BLaER1 treated with 17β-estradiol and CSF1 and Interleukin-3, amounts not matched to agents 10 nM and 100 nM (cell line): ENCODE results near the gene UBA7.
A peak's percentile ranks its signal among the peaks of the same experiment; 100 is the strongest.
"Not testable (repeated sequence)": the region's sequence is repeated elsewhere in the genome, so short reads cannot be mapped to it uniquely, and the experiment has no call there.

ENCODE experiments used
- H3K27ac ChIP-seq, 11 experiments: shearing (Covaris generic); formaldehyde crosslinking; 2 replicates each; pipeline ENCODE4 v1.8.1; 2022
- H3K27me3 ChIP-seq, 11 experiments: shearing (Covaris generic); formaldehyde crosslinking; 2 replicates each; pipeline ENCODE4 v1.8.1; 2022
- H3K36me3 ChIP-seq, 11 experiments: shearing (Covaris generic); formaldehyde crosslinking; 2 replicates each; pipeline ENCODE4 v1.8.1; 2022
- H3K4me1 ChIP-seq, 10 experiments: shearing (Covaris generic); formaldehyde crosslinking; 2 replicates each; pipeline ENCODE4 v1.8.1; 2022
- H3K4me2 ChIP-seq, 11 experiments: shearing (Covaris generic); formaldehyde crosslinking; 2 replicates each; pipeline ENCODE4 v1.8.1; 2022
- H3K4me3 ChIP-seq, 10 experiments: shearing (Covaris generic); formaldehyde crosslinking; 2 replicates each; pipeline ENCODE4 v1.8.1; 2022
- H3K9ac ChIP-seq, 11 experiments: shearing (Covaris generic); formaldehyde crosslinking; 2 replicates each; pipeline ENCODE4 v1.8.1; 2022
- H3K9me3 ChIP-seq, 11 experiments: shearing (Covaris generic); formaldehyde crosslinking; replicated peaks in 1 of 11; 2 replicates each; pipeline ENCODE4 v1.8.1; 2022
- H4K20me1 ChIP-seq, 11 experiments: shearing (Covaris generic); formaldehyde crosslinking; 2 replicates each; pipeline ENCODE4 v1.8.1; 2022
- Cebpa-rat ChIP-seq, 11 experiments: shearing (Covaris generic); IDR thresholded peaks; 2 replicates each; pipeline ENCODE4 v1.8.1; 2022

The UBA7 gene

DNA sequence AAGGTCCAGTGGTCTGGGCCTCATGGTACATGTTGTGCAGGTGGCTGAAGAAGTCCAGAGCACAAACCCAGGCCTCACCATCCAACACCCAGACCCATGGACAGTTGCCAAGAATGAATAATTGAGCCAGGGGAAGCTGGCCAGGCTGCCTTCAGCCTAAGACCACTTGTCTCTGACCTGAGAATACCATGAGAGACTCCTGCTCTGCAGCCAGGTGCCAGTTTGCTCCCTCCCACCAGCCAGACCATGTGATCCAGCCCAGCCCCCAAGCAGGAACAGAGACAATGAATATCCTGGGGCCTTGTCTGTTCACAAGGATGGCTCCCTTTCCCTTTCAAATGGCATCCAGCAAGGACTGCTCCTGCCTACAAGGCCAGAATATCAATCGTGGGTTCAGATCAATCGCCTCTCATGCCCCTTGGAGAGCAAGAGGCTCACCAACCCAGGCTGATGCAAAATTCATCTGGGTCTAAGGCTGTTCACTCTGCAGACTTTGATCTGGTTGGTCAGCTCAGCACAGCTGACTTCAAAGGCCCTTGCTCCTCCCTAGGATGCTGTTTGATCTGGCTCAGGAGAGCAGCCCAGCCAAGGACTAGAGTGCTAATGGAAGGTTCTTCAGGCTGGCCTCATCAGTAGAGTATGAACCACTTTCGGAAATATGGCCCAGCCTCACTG is 29.2 kb upstream of the UBA7 start:
- no peak for TF ChIP-seq Cebpa-rat (IDR thresholded peaks at IDR 0.05)
- H3K4me3 ChIP-seq: no peak overlapping the region
- H3K36me3 ChIP-seq: peaks cover 17 to 80% (median 71%) of the 10 kb centered on the region in 11 experiments; a peak in 21 of 22 replicates
- no peaks in the 10 kb centered on the region for H3K9me3 ChIP-seq
- peak overlapping the region in 4 of 11 experiments; percentile 8 to 35 (median 18); a peak in 5 of 22 replicates for H3K9ac ChIP-seq
- H3K27ac ChIP-seq: no peak overlapping the region
- peaks cover 0 to 16% (median 0%) of the 10 kb centered on the region in 11 experiments; a peak in 1 of 22 replicates for H4K20me1 ChIP-seq
- H3K4me2 ChIP-seq: no peak overlapping the region
- H3K27me3 ChIP-seq: no peaks in the 10 kb centered on the region
- H3K4me1 ChIP-seq: peaks cover 7 to 38% (median 35%) of the 10 kb centered on the region in 10 experiments; a peak in 18 of 20 replicates

DNA sequence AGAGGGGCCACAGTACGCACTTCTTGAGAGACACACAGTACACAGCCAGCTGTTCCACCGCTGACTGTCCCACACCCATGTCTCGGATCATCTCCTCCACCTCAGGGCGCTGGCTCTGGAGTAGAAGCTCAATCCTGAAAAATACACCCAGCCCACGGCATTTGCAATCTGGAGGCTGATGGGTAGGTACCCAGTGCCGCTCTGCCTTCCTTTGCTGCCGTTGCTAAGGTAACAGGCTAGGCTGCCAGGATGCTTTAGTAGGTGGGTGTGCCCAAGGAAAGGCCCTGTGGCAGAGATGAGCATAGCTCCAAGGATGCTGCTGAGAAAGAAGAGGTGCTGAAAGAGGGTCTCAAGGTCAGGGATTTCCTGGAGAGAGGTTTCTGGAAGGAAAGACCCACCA is 28.1 kb upstream of the UBA7 start:
- H3K36me3 ChIP-seq: peaks cover 11 to 80% (median 70%) of the 10 kb centered on the region in 11 experiments; a peak in 21 of 22 replicates
- no peaks in the 10 kb centered on the region for H3K27me3 ChIP-seq
- no peak for TF ChIP-seq Cebpa-rat (IDR thresholded peaks at IDR 0.05)
- peak overlapping the region in 4 of 11 experiments; percentile 19 to 28 (median 22); a peak in 3 of 22 replicates for H3K9ac ChIP-seq
- H3K9me3 ChIP-seq: no peaks in the 10 kb centered on the region
- H3K4me3 ChIP-seq: no peak overlapping the region
- peak overlapping the region in 4 of 11 experiments; percentile 60 to 80 (median 70); a peak in 3 of 22 replicates for H3K4me2 ChIP-seq
- peaks cover 0 to 16% (median 0%) of the 10 kb centered on the region in 11 experiments; a peak in 1 of 22 replicates for H4K20me1 ChIP-seq
- H3K4me1 ChIP-seq: peaks cover 7 to 38% (median 35%) of the 10 kb centered on the region in 10 experiments; a peak in 18 of 20 replicates
- H3K27ac ChIP-seq: peak overlapping the region in 2 of 11 experiments; percentile 13 to 65; a peak in 1 of 22 replicates

DNA sequence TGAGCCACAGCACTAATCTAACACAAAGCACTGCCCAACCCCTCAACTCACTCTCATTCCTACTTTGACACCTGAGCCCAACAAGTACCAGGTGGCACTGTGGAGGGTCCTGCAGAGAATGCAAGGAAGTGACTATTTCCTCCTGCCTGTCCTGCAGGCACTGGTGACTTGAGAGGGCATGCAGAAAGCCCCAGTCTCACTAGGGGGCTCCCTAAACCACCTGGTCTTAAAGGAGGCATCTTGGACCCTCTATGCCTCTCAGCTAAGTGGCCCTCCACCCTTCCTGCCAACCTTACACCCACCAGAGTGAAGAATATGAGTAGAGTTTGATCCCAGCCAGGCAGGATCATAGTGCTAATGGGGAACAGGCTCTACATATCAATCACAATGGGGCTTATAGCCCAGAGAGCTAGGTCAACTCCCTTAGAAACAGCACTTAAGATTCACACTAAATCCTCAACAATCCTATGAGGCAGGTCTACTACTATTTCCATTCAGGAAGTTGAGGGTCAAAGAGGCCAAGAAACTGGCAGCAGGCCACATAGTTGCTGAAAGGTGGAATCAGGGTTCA is 27.5 kb upstream of the UBA7 start:
- Histone ChIP-seq H3K27ac (peak overlapping the region in 6 of 11 experiments; percentile 2 to 65 (median 49); a peak in 6 of 22 replicates), H3K9me3 (no peaks in the 10 kb centered on the region), H3K4me1 (peaks cover 7 to 38% (median 35%) of the 10 kb centered on the region in 10 experiments; a peak in 18 of 20 replicates), H3K27me3 (no peaks in the 10 kb centered on the region), H3K4me3 (no peak overlapping the region), H4K20me1 (peaks cover 0 to 16% (median 0%) of the 10 kb centered on the region in 11 experiments; a peak in 1 of 22 replicates), H3K4me2 (peak overlapping the region in 10 of 11 experiments; percentile 25 to 80 (median 56); a peak in 18 of 22 replicates), H3K9ac (peak overlapping the region in 8 of 11 experiments; percentile 24 to 64 (median 42); a peak in 10 of 22 replicates), H3K36me3 (peaks cover 11 to 80% (median 70%) of the 10 kb centered on the region in 11 experiments; a peak in 21 of 22 replicates)
- TF ChIP-seq Cebpa-rat (IDR thresholded peaks at IDR 0.05): no peak

DNA sequence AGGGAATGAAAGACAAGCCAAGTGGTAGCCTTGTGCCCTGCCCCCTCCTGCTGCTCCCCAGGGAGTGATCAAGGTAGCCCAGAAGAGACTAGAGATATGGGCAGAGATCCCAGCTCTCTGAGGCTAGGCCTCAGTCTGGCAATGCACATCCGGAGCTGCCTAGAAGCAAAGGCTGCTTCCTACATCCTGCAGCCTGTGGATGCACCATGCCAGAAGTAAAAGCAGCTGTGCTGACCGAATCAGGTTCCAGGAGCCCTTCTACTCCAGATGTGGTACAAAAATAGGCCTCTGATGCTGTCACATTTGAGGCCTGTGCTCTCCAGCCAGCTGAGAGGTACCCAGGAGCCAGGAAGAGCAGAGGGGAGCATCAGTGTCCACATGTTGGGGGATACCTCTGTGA is 26.6 kb upstream of the UBA7 start:
- Histone ChIP-seq H3K4me1 (peaks cover 7 to 38% (median 35%) of the 10 kb centered on the region in 10 experiments; a peak in 18 of 20 replicates), H3K9me3 (no peaks in the 10 kb centered on the region), H3K4me2 (peak overlapping the region in 9 of 11 experiments; percentile 34 to 80 (median 57); a peak in 18 of 22 replicates), H3K4me3 (no peak overlapping the region), H3K27me3 (no peaks in the 10 kb centered on the region), H4K20me1 (peaks cover 0 to 16% (median 0%) of the 10 kb centered on the region in 11 experiments; a peak in 1 of 22 replicates), H3K36me3 (peaks cover 5 to 80% (median 66%) of the 10 kb centered on the region in 11 experiments; a peak in 20 of 22 replicates), H3K9ac (peak overlapping the region; percentile 22 to 64 (median 39); a peak in 17 of 22 replicates), H3K27ac (peak overlapping the region in 8 of 11 experiments; percentile 35 to 65 (median 52); a peak in 16 of 22 replicates)
- no peak for TF ChIP-seq Cebpa-rat (IDR thresholded peaks at IDR 0.05)

DNA sequence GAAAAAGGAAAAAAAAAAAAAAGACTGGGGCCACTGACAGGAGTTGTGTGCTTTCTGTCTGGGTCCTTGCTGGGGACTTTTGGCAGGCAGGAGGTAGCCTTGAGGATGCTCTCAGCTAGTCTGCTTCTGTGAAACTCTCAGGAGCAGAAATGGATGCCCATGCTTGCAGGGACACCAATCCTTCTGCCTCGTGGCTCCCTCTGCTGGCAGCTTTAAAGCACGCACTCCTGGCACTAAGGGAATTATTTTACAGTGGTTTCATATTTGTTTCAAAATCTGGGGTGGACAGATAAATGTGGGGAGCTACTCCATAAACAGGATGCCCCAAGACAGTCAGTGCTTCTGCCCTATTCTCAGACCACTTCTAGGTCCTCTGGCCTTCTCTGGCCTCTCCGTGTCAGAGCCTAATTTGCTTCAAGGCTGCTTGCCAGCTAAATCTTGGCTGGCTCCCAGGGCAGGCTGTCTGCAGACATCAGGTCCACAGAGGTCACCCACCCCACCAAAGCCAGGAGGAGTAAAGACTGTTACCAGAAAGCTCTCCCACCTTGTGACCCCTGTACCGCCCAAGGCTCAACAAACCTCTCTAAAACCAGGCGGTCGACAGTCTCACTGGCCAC is 25.5 kb upstream of the UBA7 start:
- H3K36me3 ChIP-seq: peaks cover 0 to 80% (median 65%) of the 10 kb centered on the region in 11 experiments; a peak in 18 of 22 replicates

GRCh38 chr3:49831341-49831740 is 17.6 kb upstream of the UBA7 start:
- Histone ChIP-seq H3K4me3 (no peak overlapping the region), H3K9ac (no peak overlapping the region), H4K20me1 (0 out of 22 replicates have a peak, but pooled peaks cover 0 to 7% (median 0%) of the 10 kb centered on the region in 11 experiments), H3K9me3 (no peaks in the 10 kb centered on the region), H3K36me3 (peaks cover 0 to 85% (median 72%) of the 10 kb centered on the region in 11 experiments; a peak in 21 of 22 replicates), H3K27me3 (no peaks in the 10 kb centered on the region), H3K4me2 (peak overlapping the region in 8 of 11 experiments; percentile 1 to 44 (median 16); a peak in 8 of 22 replicates), H3K27ac (peak overlapping the region in 3 of 11 experiments; percentile 12 to 45 (median 36); a peak in 4 of 22 replicates), H3K4me1 (peaks cover 7 to 14% (median 11%) of the 10 kb centered on the region in 10 experiments; a peak in 16 of 20 replicates)
- no peak for TF ChIP-seq Cebpa-rat (IDR thresholded peaks at IDR 0.05)

More for the DNA sequence above, 25.5 kb upstream of the UBA7 start:
- Histone ChIP-seq H3K4me1 (peaks cover 7 to 38% (median 35%) of the 10 kb centered on the region in 10 experiments; a peak in 18 of 20 replicates), H3K4me2 (peak overlapping the region in 9 of 11 experiments; percentile 34 to 80 (median 57); a peak in 16 of 22 replicates), H3K9ac (peak overlapping the region in 10 of 11 experiments; percentile 22 to 64 (median 40); a peak in 17 of 22 replicates), H3K4me3 (no peak overlapping the region), H3K27ac (peak overlapping the region in 8 of 11 experiments; percentile 35 to 65 (median 52); a peak in 15 of 22 replicates), H3K9me3 (no peaks in the 10 kb centered on the region), H3K27me3 (no peaks in the 10 kb centered on the region), H4K20me1 (peaks cover 0 to 15% (median 0%) of the 10 kb centered on the region in 11 experiments; a peak in 1 of 22 replicates)
- TF ChIP-seq Cebpa-rat (IDR thresholded peaks at IDR 0.05): no peak

DNA sequence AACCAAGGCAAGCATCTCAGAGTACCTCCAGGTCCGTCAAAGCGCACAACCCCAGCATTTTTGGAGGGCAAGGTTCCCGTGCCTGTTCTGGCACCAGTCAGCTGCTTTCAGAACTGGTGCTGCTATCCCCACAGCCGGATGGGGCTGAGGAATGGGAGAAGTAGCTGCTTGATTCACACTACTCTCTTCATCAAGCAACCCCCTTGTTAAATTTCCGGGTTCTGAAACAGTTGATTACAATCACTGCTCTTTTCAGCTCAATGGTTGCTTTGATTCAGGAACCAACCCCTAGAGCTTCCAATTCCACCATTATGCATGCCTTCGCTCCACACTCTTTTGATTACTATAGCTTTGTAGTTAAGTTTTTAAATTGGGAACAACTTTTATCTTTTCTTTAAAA is 12.3 kb upstream of the UBA7 start:
- Histone ChIP-seq H3K4me1 (peaks cover 2 to 28% (median 13%) of the 10 kb centered on the region in 10 experiments; a peak in 17 of 20 replicates), H4K20me1 (no peaks in the 10 kb centered on the region), H3K27me3 (no peaks in the 10 kb centered on the region), H3K27ac (peak overlapping the region in 2 of 11 experiments; percentile 9 to 38; a peak in 1 of 22 replicates), H3K36me3 (peaks cover 0 to 40% (median 35%) of the 10 kb centered on the region in 11 experiments; a peak in 21 of 22 replicates), H3K9me3 (no peaks in the 10 kb centered on the region), H3K4me3 (no peak overlapping the region), H3K4me2 (no peak overlapping the region), H3K9ac (no peak overlapping the region)
- TF ChIP-seq Cebpa-rat (IDR thresholded peaks at IDR 0.05): no peak

DNA sequence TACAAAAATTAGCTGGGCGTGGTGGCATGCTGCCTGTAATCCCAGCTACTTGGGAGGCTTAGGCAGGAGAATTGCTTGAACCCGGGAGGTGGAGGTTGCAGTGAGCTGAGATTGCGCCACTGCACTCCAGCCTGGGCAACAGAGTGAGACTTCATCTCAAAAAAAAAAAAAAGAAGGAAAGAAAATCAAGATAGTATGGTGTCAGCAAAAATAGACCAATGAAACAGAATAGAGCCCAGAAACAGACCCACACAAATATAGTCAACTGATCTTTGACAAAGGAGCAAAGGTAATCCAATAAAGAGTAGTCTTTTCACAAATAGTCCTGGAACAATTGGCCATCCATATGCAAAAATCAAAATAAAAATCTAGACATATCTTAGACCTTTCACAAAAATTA is 9.4 kb upstream of the UBA7 start:
- not testable (repeated sequence) for H3K9me3 ChIP-seq, H3K4me2 ChIP-seq, H3K27me3 ChIP-seq, H4K20me1 ChIP-seq, H3K9ac ChIP-seq, H3K4me3 ChIP-seq, H3K27ac ChIP-seq
- Histone ChIP-seq H3K4me1 (peaks cover 4 to 33% (median 18%) of the 10 kb centered on the region in 10 experiments; a peak in 16 of 20 replicates), H3K36me3 (peaks cover 0 to 11% (median 6%) of the 10 kb centered on the region in 11 experiments; a peak in 13 of 22 replicates)
